ENCODE measurements around the gene SLC25A25. TPM values are rescaled to one million over a fixed set of nuclear protein-coding genes. Genes with fewer than 3 reads are reported as not detected.
A peak's percentile ranks its signal among the peaks of the same experiment; 100 is the strongest.

The SLC25A25 gene
- polyA plus RNA-seq, 1 experiment, result 12.9 TPM

DNA sequence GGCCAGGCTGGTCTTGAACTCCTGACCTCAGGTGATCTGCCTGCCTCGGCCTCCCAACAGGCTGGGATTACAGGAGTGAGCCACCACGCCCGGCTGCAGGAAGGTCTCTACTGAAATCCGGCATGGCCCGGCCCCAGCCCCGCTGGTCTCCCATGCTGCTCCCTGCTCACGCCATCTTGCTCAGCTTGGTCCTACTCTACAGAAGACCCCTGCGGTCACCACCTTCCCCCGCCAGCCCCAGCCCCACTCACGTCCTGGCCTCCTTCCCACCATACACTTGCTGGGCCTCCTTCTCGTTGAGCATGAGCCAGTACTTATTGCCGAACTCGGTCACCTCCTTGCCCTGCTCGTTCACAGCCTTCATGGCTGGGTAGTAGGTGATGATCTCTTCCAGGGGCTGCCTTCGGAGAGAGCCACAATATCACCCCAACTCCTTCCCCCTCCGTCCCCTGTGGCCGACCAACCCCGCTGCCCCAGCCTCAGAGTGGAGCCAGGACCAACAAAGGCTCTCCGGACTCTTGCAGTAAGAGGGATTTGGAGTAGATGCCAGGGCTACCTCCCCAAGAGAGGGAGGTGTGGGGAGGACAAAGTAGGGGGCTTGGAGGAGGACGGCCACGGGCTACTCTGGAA lies 55.5 kb downstream of the SLC25A25 start:
- Histone ChIP-seq H3K36me3 (ENCODE audit: control insufficient read depth, insufficient read depth, low read length) (peaks cover 13% of the 10 kb centered on the region), H3K27me3 (ENCODE audit: control insufficient read depth, insufficient read depth, low read length) (no peaks in the 10 kb centered on the region), H3K4me3 (ENCODE audit: low read depth, low read length) (no peak overlapping the region)
- DNase-seq (ENCODE audit: low read depth), result no peak
- POLR2A ChIA-PET, result no interaction called here
- TF ChIP-seq, protein P1, sequence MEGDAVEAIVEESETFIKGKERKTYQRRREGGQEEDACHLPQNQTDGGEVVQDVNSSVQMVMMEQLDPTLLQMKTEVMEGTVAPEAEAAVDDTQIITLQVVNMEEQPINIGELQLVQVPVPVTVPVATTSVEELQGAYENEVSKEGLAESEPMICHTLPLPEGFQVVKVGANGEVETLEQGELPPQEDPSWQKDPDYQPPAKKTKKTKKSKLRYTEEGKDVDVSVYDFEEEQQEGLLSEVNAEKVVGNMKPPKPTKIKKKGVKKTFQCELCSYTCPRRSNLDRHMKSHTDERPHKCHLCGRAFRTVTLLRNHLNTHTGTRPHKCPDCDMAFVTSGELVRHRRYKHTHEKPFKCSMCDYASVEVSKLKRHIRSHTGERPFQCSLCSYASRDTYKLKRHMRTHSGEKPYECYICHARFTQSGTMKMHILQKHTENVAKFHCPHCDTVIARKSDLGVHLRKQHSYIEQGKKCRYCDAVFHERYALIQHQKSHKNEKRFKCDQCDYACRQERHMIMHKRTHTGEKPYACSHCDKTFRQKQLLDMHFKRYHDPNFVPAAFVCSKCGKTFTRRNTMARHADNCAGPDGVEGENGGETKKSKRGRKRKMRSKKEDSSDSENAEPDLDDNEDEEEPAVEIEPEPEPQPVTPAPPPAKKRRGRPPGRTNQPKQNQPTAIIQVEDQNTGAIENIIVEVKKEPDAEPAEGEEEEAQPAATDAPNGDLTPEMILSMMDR (IDR thresholded peaks at IDR 0.05; ENCODE audit: insufficient read depth, low read depth, low read length), result no peak
- CTCF ChIA-PET, result interaction anchor here (0.8 to 1.5 kb wide), 2 partner anchors 39 to 77 kb away, joined by 3 to 4 read pairs; no protein-coding TSS in a partner anchor

DNA sequence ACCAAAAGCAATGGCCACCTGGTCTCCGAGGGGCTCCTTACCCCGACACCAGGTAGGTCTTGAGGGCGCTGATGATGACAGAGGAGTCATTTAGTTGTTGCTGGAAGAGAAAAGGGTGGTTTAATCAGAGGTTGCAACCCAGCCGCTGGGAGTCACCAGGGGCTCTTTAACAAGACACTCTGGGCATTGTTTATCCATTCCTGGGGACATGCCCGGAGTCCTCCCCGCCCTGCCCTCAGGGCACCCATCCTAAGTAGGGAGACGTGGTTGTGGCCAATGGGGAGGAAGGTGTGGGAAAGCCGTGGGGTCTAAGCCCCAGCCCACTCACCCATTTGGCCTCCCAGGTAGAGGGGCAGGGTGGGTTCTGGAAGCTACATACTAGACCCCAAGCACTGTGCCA lies 56.4 kb downstream of the SLC25A25 start:
- Histone ChIP-seq H3K36me3 (ENCODE audit: control insufficient read depth, insufficient read depth, low read length) (peaks cover 13% of the 10 kb centered on the region), H3K27me3 (ENCODE audit: control insufficient read depth, insufficient read depth, low read length) (no peaks in the 10 kb centered on the region), H3K4me3 (ENCODE audit: low read depth, low read length) (no peak overlapping the region)
- no peak for DNase-seq (ENCODE audit: low read depth)
- TF ChIP-seq, protein P1 (IDR thresholded peaks at IDR 0.05; ENCODE audit: insufficient read depth, low read depth, low read length), result no peak
- CTCF ChIA-PET, result interaction anchor here (0.6 to 6.1 kb wide), 15 partner anchors 8 to 647 kb away, joined by 3 to 56 read pairs (median 4); no protein-coding TSS in a partner anchor
- POLR2A ChIA-PET, result no interaction called here

DNA sequence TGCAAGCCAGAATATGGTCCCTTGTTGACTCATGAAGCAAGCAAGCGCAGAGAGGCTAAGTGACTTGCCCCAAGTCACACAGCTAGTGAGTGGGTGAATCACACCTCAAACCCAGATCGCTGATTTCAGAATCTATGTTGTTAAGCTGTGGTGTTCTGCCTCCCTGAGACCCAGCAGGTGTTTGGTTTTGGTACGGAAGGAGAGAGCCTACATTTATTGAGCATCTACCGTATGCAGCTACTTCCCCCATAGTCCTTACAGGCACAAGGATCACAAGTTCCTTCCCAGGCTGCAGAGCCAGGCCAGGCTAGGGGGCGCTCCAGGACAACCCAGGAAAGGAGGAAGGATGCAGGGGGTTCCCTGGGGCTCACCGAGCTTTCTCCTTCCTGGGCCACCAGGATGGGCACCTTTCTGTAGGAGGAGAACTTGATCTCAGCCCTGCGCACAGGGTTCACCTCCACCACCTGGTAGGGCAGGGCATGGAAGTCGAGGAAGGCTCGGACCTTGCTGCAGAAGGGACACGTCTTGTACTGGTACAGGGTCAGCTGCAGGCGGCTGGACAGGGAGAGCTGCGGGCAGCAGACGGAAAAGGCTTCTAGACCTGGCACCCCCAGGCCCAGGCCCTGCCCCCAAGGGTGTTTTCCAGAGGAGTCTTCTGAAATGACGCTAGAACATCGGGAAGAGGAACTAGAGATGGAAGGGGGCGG lies 57.0 kb downstream of the SLC25A25 start:
- Histone ChIP-seq H3K36me3 (ENCODE audit: control insufficient read depth, insufficient read depth, low read length) (peaks cover 13% of the 10 kb centered on the region), H3K27me3 (ENCODE audit: control insufficient read depth, insufficient read depth, low read length) (no peaks in the 10 kb centered on the region), H3K4me3 (ENCODE audit: low read depth, low read length) (no peak overlapping the region)
- CTCF ChIA-PET, result interaction anchor here (0.6 to 6.1 kb wide), 18 partner anchors 8 to 646 kb away, joined by 3 to 56 read pairs (median 4); no protein-coding TSS in a partner anchor
- POLR2A ChIA-PET, result no interaction called here
- no peak for DNase-seq (ENCODE audit: low read depth)
- TF ChIP-seq, protein P1 (IDR thresholded peaks at IDR 0.05; ENCODE audit: insufficient read depth, low read depth, low read length), result peak; percentile 73

DNA sequence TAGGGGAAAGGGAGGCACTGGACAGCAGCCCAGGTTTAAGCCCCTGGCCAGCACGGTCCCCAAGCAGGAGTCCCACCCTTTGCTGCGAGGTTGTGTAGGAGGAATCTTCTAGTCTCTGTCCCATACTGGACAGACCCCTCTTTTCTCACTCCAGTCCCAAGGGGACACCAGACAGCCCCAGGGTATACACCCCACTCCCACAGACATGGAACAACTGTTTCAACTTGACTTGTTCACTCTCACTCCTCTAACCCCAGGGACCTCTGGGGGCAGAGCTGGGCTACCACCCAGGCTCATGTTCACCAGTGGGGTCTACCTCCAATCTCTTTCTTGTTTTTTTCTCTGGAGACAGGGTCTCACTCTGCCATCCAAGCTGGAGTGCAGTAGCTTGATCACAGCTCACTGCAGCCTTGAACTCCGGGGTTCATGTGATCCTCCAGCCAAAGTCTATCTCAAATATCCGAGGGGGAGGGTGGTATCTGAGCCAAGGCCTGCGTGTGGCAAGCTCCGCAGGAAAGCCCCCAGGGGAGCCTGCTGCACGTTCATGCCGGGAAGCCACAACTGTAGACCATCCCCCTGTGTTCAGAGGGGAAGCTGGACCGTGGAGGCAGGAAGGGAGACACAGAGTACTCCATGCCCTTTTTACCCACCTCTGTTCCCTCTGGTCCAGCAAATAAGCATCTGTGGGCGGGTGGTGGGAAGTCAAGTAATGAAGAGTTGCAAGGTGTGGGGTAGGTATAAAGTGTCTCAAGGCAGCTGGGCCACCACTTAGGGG lies 57.7 kb downstream of the SLC25A25 start:
- peaks cover 12% of the 10 kb centered on the region for H3K36me3 ChIP-seq (ENCODE audit: control insufficient read depth, insufficient read depth, low read length)
- POLR2A ChIA-PET, result no interaction called here
- H3K4me3 ChIP-seq (ENCODE audit: low read depth, low read length), result no peak overlapping the region
- TF ChIP-seq, protein P1 (IDR thresholded peaks at IDR 0.05; ENCODE audit: insufficient read depth, low read depth, low read length), result no peak
- H3K27me3 ChIP-seq (ENCODE audit: control insufficient read depth, insufficient read depth, low read length), result no peaks in the 10 kb centered on the region; the same call in 1 of the 2 replicates
- CTCF ChIA-PET, result interaction anchor here (0.6 to 6.1 kb wide), 13 partner anchors 9 to 192 kb away, joined by 3 to 56 read pairs (median 4); no protein-coding TSS in a partner anchor
- no peak for DNase-seq (ENCODE audit: low read depth)

Measured in BJ (cell line).